ENCODE measurements around the gene GYPE. TPM values are rescaled to one million over a fixed set of nuclear protein-coding genes. Genes with fewer than 3 reads are reported as not detected.
"Not testable (repeated sequence)": the region's sequence is repeated elsewhere in the genome, so short reads cannot be mapped to it uniquely, and the experiment has no call there.

The GYPE gene
- total and polyA plus RNA-seq, 7 donors, result 0.08 to 0.26 (median 0.16) TPM; not detected in 1

GRCh38 chr4:143883529-143883928, 21.8 kb downstream of the GYPE start:
- no peaks in the 10 kb centered on the region for H3K4me1 ChIP-seq
- H3K27me3 ChIP-seq (ENCODE audit: insufficient read depth in 3 of 3, low read length in 2 of 3), result no peaks in the 10 kb centered on the region
- H3K27ac ChIP-seq, result no peak overlapping the region
- intact Hi-C loops (cut with DNase I), result loop anchor here (10.0 kb wide), 1 partner anchor 121 kb away; no protein-coding TSS in a partner anchor
- no peaks in the 10 kb centered on the region for H3K36me3 ChIP-seq (ENCODE audit: insufficient read depth in 1 of 2, low read depth in 1 of 2)
- H3K9me3 ChIP-seq, result no peaks in the 10 kb centered on the region
- DNase-seq (no peak), ATAC-seq (no peak)
- no peak overlapping the region for H3K4me3 ChIP-seq
- TF ChIP-seq CTCF (IDR thresholded peaks at IDR 0.05), result no peak

GRCh38 chr4:143882892-143883291, 22.5 kb downstream of the GYPE start:
- intact Hi-C loops (cut with DNase I), result loop anchor here (10.0 kb wide), 1 partner anchor 122 kb away; no protein-coding TSS in a partner anchor
- no peaks in the 10 kb centered on the region for H3K9me3 ChIP-seq
- ATAC-seq (no peak), DNase-seq (no peak)
- WGBS, 3 donors, result 72 to 78% (median 77%) methylated on average over 2 to 4 of the region's 4 CpGs
- H3K27ac ChIP-seq, result no peak overlapping the region
- H3K36me3 ChIP-seq (ENCODE audit: insufficient read depth in 1 of 2, low read depth in 1 of 2), result no peaks in the 10 kb centered on the region
- no peak for TF ChIP-seq CTCF (IDR thresholded peaks at IDR 0.05)
- H3K4me1 ChIP-seq, result no peaks in the 10 kb centered on the region
- H3K4me3 ChIP-seq, result no peak overlapping the region
- H3K27me3 ChIP-seq (ENCODE audit: insufficient read depth in 3 of 3, low read length in 2 of 3), result no peaks in the 10 kb centered on the region

- DNase-seq; H3K4me1 ChIP-seq; intact Hi-C loops (cut with DNase I); H3K4me3 ChIP-seq; H3K27ac ChIP-seq; ATAC-seq; H3K27me3 ChIP-seq (ENCODE audit: insufficient read depth in 3 of 3, low read length in 2 of 3); H3K36me3 ChIP-seq (ENCODE audit: insufficient read depth in 1 of 2, low read depth in 1 of 2); H3K9me3 ChIP-seq: not testable (repeated sequence)
- 85 to 88% (median 86%) methylated on average over 2 of the region's 2 CpGs for WGBS, 3 donors
These were observed 25.8 kb downstream of the GYPE start for GRCh38 chr4:143879561-143879960.

- H3K4me1 ChIP-seq; H3K27ac ChIP-seq; intact Hi-C loops (cut with DNase I); ATAC-seq; H3K36me3 ChIP-seq (ENCODE audit: insufficient read depth in 1 of 2, low read depth in 1 of 2); H3K4me3 ChIP-seq; DNase-seq; H3K27me3 ChIP-seq (ENCODE audit: insufficient read depth in 3 of 3, low read length in 2 of 3); H3K9me3 ChIP-seq: not testable (repeated sequence)
- WGBS, 3 donors, result 78 to 93% (median 88%) methylated on average over 2 of the region's 2 CpGs
These were observed 30.0 kb downstream of the GYPE start for GRCh38 chr4:143875357-143875756.

- H3K27ac ChIP-seq; H3K4me3 ChIP-seq; H3K27me3 ChIP-seq (ENCODE audit: insufficient read depth in 3 of 3, low read length in 2 of 3); H3K9me3 ChIP-seq; H3K4me1 ChIP-seq; H3K36me3 ChIP-seq (ENCODE audit: insufficient read depth in 1 of 2, low read depth in 1 of 2); intact Hi-C loops (cut with DNase I); DNase-seq; ATAC-seq: not testable (repeated sequence)
- WGBS, 3 donors, result 0 to 89% (median 60%) methylated on average over 2 of the region's 3 CpGs
These were observed 34.7 kb downstream of the GYPE start for GRCh38 chr4:143870523-143871268.

- DNase-seq; ATAC-seq; H3K4me3 ChIP-seq; H3K36me3 ChIP-seq (ENCODE audit: insufficient read depth in 1 of 2, low read depth in 1 of 2); H3K27me3 ChIP-seq (ENCODE audit: insufficient read depth in 3 of 3, low read length in 2 of 3); H3K4me1 ChIP-seq; H3K27ac ChIP-seq; intact Hi-C loops (cut with DNase I); H3K9me3 ChIP-seq: not testable (repeated sequence)
- WGBS, 3 donors, result 75 to 76% methylated on average over 2 to 3 of the region's 3 CpGs; no CpG with 5 or more reads in 1 of the 3 donors
These were observed 35.4 kb downstream of the GYPE start for GRCh38 chr4:143869925-143870324.

GRCh38 chr4:143862716-143863115, 42.6 kb downstream of the GYPE start:
- H3K27me3 ChIP-seq (ENCODE audit: insufficient read depth in 3 of 3, low read length in 2 of 3); DNase-seq; H3K4me1 ChIP-seq; H3K4me3 ChIP-seq; H3K36me3 ChIP-seq (ENCODE audit: insufficient read depth in 1 of 2, low read depth in 1 of 2); H3K27ac ChIP-seq; intact Hi-C loops (cut with DNase I); ATAC-seq; H3K9me3 ChIP-seq: not testable (repeated sequence)
- 55 to 58% (median 56%) methylated on average over 1 of the region's 1 CpG for WGBS, 3 donors
